Measurements from ENCODE around the gene GPC2.

The GPC2 gene

DNA sequence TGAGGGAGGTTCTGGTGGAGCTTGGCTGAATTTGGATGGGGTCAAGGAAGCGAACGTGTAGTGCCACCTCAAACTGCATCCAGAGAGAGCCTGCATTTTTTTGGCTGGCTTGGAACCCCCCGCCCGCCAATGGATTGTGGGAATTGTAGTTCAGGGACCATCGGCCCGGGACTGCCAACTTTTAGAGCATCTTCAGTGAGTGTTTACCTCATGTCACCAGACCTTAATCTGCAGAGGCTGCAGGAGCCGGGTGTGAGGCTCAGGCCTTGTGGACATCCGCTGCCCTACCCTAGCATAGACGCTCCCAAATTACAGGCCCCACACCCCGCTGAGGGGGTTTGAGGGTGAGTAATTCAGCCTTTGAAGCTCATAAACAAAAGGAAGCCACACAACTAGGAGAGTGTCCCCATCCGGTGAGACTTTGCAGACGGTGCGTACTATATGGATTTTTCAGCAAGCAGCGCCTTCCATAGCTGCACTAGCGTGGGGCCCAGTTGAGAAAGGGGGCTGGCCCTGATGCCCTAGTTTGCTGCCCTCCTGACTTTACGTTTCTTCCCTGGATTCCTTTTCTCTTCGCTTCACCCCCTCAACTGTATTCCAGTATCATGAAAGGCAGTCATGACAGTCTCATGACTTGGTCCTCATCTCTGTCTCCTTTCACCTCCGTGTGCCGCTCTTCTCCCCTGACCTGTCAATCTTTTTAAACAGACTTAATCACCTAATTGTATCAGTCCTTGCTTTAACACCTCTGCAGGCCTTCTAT, 57.0 kb downstream of the GPC2 start:
- DNase-seq: peak in 1 of 2 experiments; percentile 81

Measured in cerebellar nuclear complex (tissue), 1 donor.